Pons (tissue), 1 donor: Measurements from ENCODE around the gene WNT9A.

Source experiments
- DNase-seq: peaks from one replicate; pipeline ENCODE4 v3.0.0-alpha.2; 2016; ENCODE audit warnings: low spot score

Gene WNT9A

GRCh38 chr1:227941509-227942020, 6.2 kb downstream of the WNT9A start:
- no peak for DNase-seq

- DNase-seq = no peak
Measured at GRCh38 chr1:227940791-227941241, 6.9 kb downstream of the WNT9A start.

GRCh38 chr1:227939791-227940771, 7.7 kb downstream of the WNT9A start:
- DNase-seq = no peak

GRCh38 chr1:227938911-227939790, 8.6 kb downstream of the WNT9A start:
- DNase-seq = no peak

GRCh38 chr1:227938276-227938675, 9.5 kb downstream of the WNT9A start:
- no peak for DNase-seq

GRCh38 chr1:227937838-227938145, 9.9 kb downstream of the WNT9A start:
- DNase-seq = no peak

- no peak for DNase-seq
Measured at GRCh38 chr1:227937031-227937837, 10.5 kb downstream of the WNT9A start.

GRCh38 chr1:227935826-227936225, 11.9 kb downstream of the WNT9A start:
- no peak for DNase-seq

GRCh38 chr1:227934476-227935313, 13.0 kb downstream of the WNT9A start:
- DNase-seq = no peak

GRCh38 chr1:227929751-227930472, 17.8 kb downstream of the WNT9A start:
- DNase-seq = no peak

- DNase-seq = no peak
Measured at GRCh38 chr1:227928811-227929375, 18.8 kb downstream of the WNT9A start.

GRCh38 chr1:227927971-227928741, 19.6 kb downstream of the WNT9A start:
- DNase-seq = no peak

- no peak for DNase-seq
Measured at GRCh38 chr1:227926896-227927885, 20.5 kb downstream of the WNT9A start.

- no peak for DNase-seq
Measured at GRCh38 chr1:227926216-227926791, 21.4 kb downstream of the WNT9A start.

- DNase-seq = no peak
Measured at GRCh38 chr1:227925582-227926198, 22.0 kb downstream of the WNT9A start.

- no peak for DNase-seq
Measured at GRCh38 chr1:227924833-227925574, 22.7 kb downstream of the WNT9A start.
